ENCODE data around the gene MLF2. TPM values are rescaled to one million over a fixed set of nuclear protein-coding genes. Genes with fewer than 3 reads are reported as not detected.
A peak's percentile ranks its signal among the peaks of the same experiment; 100 is the strongest.

MLF2 gene
- total RNA-seq, 2 experiments from 2014 or later: 140 to 141 TPM

DNA sequence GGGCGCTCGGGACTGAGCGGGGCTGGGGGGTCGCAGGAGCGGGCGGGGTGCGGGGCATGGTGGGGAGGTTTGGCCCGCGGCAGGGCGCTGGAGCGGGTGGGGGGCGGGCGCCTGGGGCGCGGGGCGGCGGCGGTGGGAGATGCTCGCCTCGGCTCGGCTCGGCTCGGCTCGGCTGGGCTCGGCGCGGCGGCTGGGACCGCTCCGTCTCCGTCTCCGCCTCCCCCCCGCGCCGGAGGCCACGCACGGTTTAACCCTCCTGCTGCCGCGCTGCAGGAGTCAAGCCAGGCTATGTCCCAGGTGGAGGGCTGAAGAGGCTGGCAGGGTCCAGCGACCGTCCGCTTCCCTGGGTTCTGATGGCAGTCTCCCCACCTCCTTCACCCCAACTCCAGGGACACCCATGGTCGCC lies 52.3 kb downstream of the MLF2 start, which contains the start of gene PIANP:
TSS of gene PIANP (minus strand) at position 170 of the 406 bp plus-strand sequence. CDS start 2,754 bp downstream, outside the sequence.
- Mint-ChIP-seq H3K36me3 (no peaks in the 10 kb centered on the region), H3K9me3 (no peaks in the 10 kb centered on the region), H3K4me1 (ENCODE audit: low read depth) (peaks cover 13% of the 10 kb centered on the region), H3K27me3 (peaks cover 50% of the 10 kb centered on the region), H3K27ac (no peak within 1 kb of the TSS), H3K4me3 (peak within 1 kb of the TSS; percentile 68)
- CTCF ChIA-PET: interaction anchor here (0.8 kb wide), 1 partner anchor 125 kb away, joined by 3 read pairs; no protein-coding TSS in a partner anchor
- POLR2A ChIA-PET: no interaction called here
- peak; percentile 66 for DNase-seq
- intact Hi-C loops (cut with micrococcal nuclease): no loop called here

DNA sequence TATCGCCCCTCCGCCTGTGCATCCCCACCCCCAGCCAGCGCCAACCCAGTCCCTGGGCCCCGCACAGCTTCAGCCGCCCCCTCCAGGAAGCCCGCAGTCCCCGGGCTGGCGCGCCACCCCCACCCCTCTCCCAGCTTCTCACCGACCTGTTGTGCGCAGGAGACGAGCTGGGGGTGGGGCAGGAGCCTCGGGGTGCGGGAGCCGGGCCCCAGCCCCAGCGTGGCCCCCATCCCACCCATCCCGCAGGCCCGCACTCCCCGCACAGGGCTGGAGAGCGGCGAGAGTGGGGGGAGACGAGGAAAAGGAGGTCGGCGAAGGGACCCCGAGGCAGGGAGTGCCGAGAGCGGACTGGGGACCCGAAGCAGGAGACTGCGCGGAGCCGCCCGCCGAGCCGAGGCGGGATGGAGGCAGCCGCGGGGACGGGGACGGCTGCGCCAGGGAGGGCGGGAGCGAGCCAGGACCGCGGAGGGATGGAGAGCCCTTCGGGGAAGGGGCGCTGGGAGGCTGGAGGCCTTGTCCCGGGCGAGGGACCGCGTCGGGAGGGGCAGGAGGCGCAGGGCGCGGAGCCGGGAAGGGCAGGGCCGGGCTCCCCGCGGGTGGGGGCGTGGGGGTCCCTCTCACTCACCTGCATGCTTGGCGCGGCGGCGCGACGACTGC lies 52.8 kb downstream of the MLF2 start:
- Mint-ChIP-seq H3K36me3 (no peaks in the 10 kb centered on the region), H3K4me3 (peak overlapping the region; percentile 40), H3K27me3 (peaks cover 47% of the 10 kb centered on the region), H3K4me1 (ENCODE audit: low read depth) (peaks cover 13% of the 10 kb centered on the region), H3K27ac (no peak overlapping the region), H3K9me3 (no peaks in the 10 kb centered on the region)
- peak; percentile 30 for DNase-seq
- ChIA-PET CTCF (interaction anchor here (0.8 to 1.4 kb wide), 5 partner anchors 11 to 126 kb away, joined by 3 to 4 read pairs (median 3); partner anchors contain the start of genes COPS7A and ZNF384), POLR2A (interaction anchor here (0.9 kb wide), 1 partner anchor 11 kb away, joined by 8 read pairs; the partner anchor contains the start of gene ZNF384)
- intact Hi-C loops (cut with micrococcal nuclease): no loop called here

DNA sequence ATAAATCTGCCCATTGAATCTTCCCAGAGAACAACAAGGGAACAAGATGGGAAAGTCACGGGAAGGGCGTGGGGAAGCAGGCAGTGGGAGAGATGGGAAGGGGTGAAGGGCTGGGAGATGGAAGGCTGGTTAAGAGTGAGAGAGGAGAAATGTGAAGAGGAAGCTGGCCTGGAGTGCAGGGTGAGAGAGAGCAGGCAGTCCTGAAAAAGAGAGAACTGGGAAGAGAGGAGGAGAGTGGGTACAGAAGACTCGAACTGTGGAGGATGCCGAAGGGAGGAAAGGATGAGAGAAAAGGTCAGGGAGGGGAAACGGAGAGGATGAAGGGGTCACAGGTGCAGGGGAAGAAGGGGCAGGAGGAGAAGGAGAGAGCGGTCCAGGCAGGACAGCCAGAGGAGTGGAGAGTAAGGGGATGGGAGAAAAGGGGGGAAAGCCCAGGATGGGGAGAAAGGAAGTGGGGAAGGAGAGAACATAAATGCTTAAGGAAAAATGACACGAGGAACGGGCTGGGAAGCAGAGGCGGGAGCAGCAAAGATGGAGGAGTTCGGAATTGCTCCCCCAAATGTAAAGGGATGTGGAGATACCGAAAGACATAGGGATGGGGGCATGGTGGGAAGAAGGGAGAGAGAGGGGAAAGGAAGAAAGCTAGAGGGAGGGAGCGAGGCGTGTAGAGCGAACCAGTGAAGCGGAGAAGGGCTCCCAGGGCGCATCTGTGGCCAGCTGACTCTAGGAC lies 53.5 kb downstream of the MLF2 start:
- peaks cover 44% of the 10 kb centered on the region for H3K27me3 Mint-ChIP-seq
- H3K36me3 Mint-ChIP-seq: no peaks in the 10 kb centered on the region
- ChIA-PET CTCF (interaction anchor here (0.8 to 1.4 kb wide), 7 partner anchors 10 to 127 kb away, joined by 3 to 4 read pairs (median 3); partner anchors contain the start of genes COPS7A and ZNF384), POLR2A (interaction anchor here (0.9 kb wide), 1 partner anchor 10 kb away, joined by 8 read pairs; the partner anchor contains the start of gene ZNF384)
- no peak overlapping the region for H3K27ac Mint-ChIP-seq
- DNase-seq: no peak
- peak overlapping the region; percentile 40 for H3K4me3 Mint-ChIP-seq
- H3K4me1 Mint-ChIP-seq (ENCODE audit: low read depth): peaks cover 13% of the 10 kb centered on the region
- intact Hi-C loops (cut with micrococcal nuclease): no loop called here
- no peaks in the 10 kb centered on the region for H3K9me3 Mint-ChIP-seq

DNA sequence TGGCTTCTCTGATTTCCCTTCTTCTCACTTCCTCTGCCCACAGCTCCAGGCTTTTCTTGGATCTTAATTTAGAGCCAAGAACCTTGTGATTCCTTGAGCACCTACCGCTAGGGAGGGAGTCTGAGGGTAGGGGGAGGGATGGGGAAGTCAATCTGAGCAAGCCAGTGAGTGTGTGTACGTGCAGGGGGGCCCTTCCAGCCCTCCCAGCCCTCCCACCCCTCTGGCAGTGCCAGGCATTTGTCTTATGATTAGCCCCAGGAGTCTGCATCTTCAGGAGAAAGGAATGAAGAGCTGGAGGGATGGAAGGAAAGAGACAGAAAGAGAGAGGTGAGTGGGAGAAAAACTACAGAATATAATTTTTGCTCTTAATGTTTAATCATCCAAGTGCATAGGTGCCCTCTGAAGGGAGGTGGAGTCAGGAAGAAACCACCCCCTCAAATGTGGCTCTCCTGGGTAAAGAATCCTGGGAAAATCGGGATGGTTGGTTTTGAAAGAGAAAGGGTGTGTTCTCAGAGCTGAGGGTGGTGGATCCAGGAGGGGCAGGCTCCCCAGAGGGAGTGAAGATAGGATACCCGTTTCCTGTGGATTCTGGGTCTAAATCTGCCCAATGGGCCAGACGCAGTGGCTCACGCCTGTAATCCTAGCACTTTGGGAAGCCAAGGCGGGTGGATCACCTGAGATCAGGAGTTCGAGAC lies 54.4 kb downstream of the MLF2 start:
- Mint-ChIP-seq H3K4me1 (ENCODE audit: low read depth) (peaks cover 13% of the 10 kb centered on the region), H3K9me3 (no peaks in the 10 kb centered on the region), H3K36me3 (no peaks in the 10 kb centered on the region), H3K4me3 (no peak overlapping the region), H3K27me3 (peaks cover 37% of the 10 kb centered on the region), H3K27ac (no peak overlapping the region)
- ChIA-PET POLR2A (interaction anchor here (0.6 kb wide), 1 partner anchor 443 kb away, joined by 4 read pairs; no protein-coding TSS in a partner anchor), CTCF (interaction anchor here (0.6 to 1.4 kb wide), 7 partner anchors 12 to 135 kb away, joined by 3 to 4 read pairs (median 3); no protein-coding TSS in a partner anchor)
- DNase-seq: no peak
- intact Hi-C loops (cut with micrococcal nuclease): no loop called here

Other genes starting within 250 kb of the MLF2 start
- 1,000 to 10,000 TPM; 5,823 to 5,836 TPM for gene GAPDH, start 218.6 kb downstream of the MLF2 start, total RNA-seq
- 10 to 100 TPM; 10.9 to 12.4 TPM for gene IFFO1, start 197.1 kb downstream of the MLF2 start, total RNA-seq
- 10 to 100 TPM; 74.9 to 82.2 TPM for gene NOP2, start 184.8 kb downstream of the MLF2 start, total RNA-seq
- 100 to 1,000 TPM; 302 to 305 TPM for gene CHD4, start 145.8 kb downstream of the MLF2 start, total RNA-seq
- 1 to 10 TPM; 4.7 to 4.8 TPM for gene LPAR5, start 117.2 kb downstream of the MLF2 start, total RNA-seq
- 1 to 10 TPM in 1 of 2 experiments, under 1 TPM in 1; 0.63 to 1.2 TPM for gene ACRBP, start 105.7 kb downstream of the MLF2 start, total RNA-seq
- gene ING4, start 90.0 kb downstream of the MLF2 start, total RNA-seq: 10 to 100 TPM; 13.8 to 15.2 TPM
- 10 to 100 TPM; 55.3 to 56.3 TPM for gene ZNF384, start 63.8 kb downstream of the MLF2 start, total RNA-seq
- gene PIANP, start 52.3 kb downstream of the MLF2 start, total RNA-seq: under 1 TPM; 0.17 to 0.44 TPM
- gene COPS7A, start 29.1 kb downstream of the MLF2 start, total RNA-seq: 10 to 100 TPM; 37.6 to 39.4 TPM
- 100 to 1,000 TPM; 104 to 109 TPM for gene PTMS, start 13.2 kb upstream of the MLF2 start, total RNA-seq
- gene LAG3, start 19.4 kb upstream of the MLF2 start, total RNA-seq: 100 to 1,000 TPM; 169 to 172 TPM
- gene CD4, start 36.4 kb upstream of the MLF2 start, total RNA-seq: 100 to 1,000 TPM; 290 to 300 TPM
- gene GPR162, start 68.7 kb upstream of the MLF2 start, total RNA-seq: under 1 TPM in 1 of 2 experiments, not detected in 1; 0.31 TPM
- gene P3H3, start 75.3 kb upstream of the MLF2 start, total RNA-seq: 1 to 10 TPM; 2.5 to 2.7 TPM
- under 1 TPM; 0.22 to 0.78 TPM for gene GNB3, start 87.8 kb upstream of the MLF2 start, total RNA-seq
- gene CDCA3, start 98.1 kb upstream of the MLF2 start, total RNA-seq: 10 to 100 TPM; 80.3 to 87.8 TPM
- 100 to 1,000 TPM; 125 to 130 TPM for gene USP5, start 99.0 kb upstream of the MLF2 start, total RNA-seq
- 1,000 to 10,000 TPM; 1,432 to 1,495 TPM for gene TPI1, start 114.4 kb upstream of the MLF2 start, total RNA-seq
- gene SPSB2, start 120.2 kb upstream of the MLF2 start, total RNA-seq: 1 to 10 TPM; 3.8 to 4.7 TPM
- 1 to 10 TPM; 6.8 to 7.8 TPM for gene LRRC23, start 151.7 kb upstream of the MLF2 start, total RNA-seq
- gene ENO2, start 161.4 kb upstream of the MLF2 start, total RNA-seq: 100 to 1,000 TPM; 185 to 193 TPM
- 10 to 100 TPM; 34.8 to 37.8 TPM for gene ATN1, start 174.8 kb upstream of the MLF2 start, total RNA-seq
- not detected for gene RNU7-1, start 190.7 kb upstream of the MLF2 start, total RNA-seq
- gene C12orf57, start 190.9 kb upstream of the MLF2 start, total RNA-seq: 100 to 1,000 TPM; 257 to 272 TPM
- 100 to 1,000 TPM; 321 to 324 TPM for gene PTPN6, start 198.2 kb upstream of the MLF2 start, total RNA-seq
- 100 to 1,000 TPM; 334 to 346 TPM for gene PHB2, start 217.5 kb upstream of the MLF2 start, total RNA-seq
- 10 to 100 TPM; 76.5 to 81.5 TPM for gene EMG1, start 217.8 kb upstream of the MLF2 start, total RNA-seq

Measured in activated CD4-positive, alpha-beta memory T cell treated with anti-CD3 and anti-CD28 coated beads for 36 hours (primary cell).